ENCODE measurements around the gene TMEM169. TPM values are rescaled to one million over a fixed set of nuclear protein-coding genes. Genes with fewer than 3 reads are reported as not detected.
"Not testable (repeated sequence)": the region's sequence is repeated elsewhere in the genome, so short reads cannot be mapped to it uniquely, and the experiment has no call there.

Gene TMEM169
- total RNA-seq, 2 donors from 2014 or later: 1.1 to 3.8 TPM

- Histone ChIP-seq H3K4me1 (ENCODE audit: control insufficient read depth, insufficient read depth, low read length) (peaks cover 4% of the 10 kb centered on the region), H3K27me3 (ENCODE audit: control insufficient read depth, insufficient read depth, low read length, poor library complexity, severe bottlenecking) (no peaks in the 10 kb centered on the region), H3K9me3 (ENCODE audit: control insufficient read depth, low read length) (no peaks in the 10 kb centered on the region), H3K27ac (ENCODE audit: low read depth, low read length) (no peak overlapping the region), H3K9ac (ENCODE audit: extremely low read depth, low read length, poor library complexity, severe bottlenecking) (peak overlapping the region; percentile 12), H3K4me3 (ENCODE audit: low read length) (no peak overlapping the region), H3K36me3 (ENCODE audit: control insufficient read depth, insufficient read depth, low read length) (peaks cover 96% of the 10 kb centered on the region)
- Mint-ChIP-seq H3K4me3 (no peak overlapping the region), H3K27ac (peak overlapping the region; percentile 1), H3K4me1 (peaks cover 5% of the 10 kb centered on the region), H3K27me3 (ENCODE audit: insufficient read depth) (no peaks in the 10 kb centered on the region), H3K36me3 (ENCODE audit: low read depth) (peaks cover 90% of the 10 kb centered on the region), H3K9me3 (no peaks in the 10 kb centered on the region)
- no peak for DNase-seq
- WGBS, 2 experiments (ENCODE audit: insufficient coverage in 1 of 2, insufficient read length in 1 of 2): 92% methylated on average over 4 of the region's 4 CpGs
- no peak for TF ChIP-seq CTCF (conservative IDR thresholded peaks at IDR 0.05)
Observed at GRCh38 chr2:216134958-216135541, 53.3 kb downstream of the TMEM169 start.

- H3K27me3 Mint-ChIP-seq (ENCODE audit: insufficient read depth): no peaks in the 10 kb centered on the region
- H3K36me3 Mint-ChIP-seq (ENCODE audit: low read depth): peaks cover 74% of the 10 kb centered on the region
- H3K9me3 ChIP-seq (ENCODE audit: control insufficient read depth, low read length): no peaks in the 10 kb centered on the region
- H3K27ac ChIP-seq (ENCODE audit: low read depth, low read length): no peak overlapping the region
- no peaks in the 10 kb centered on the region for H3K27me3 ChIP-seq (ENCODE audit: control insufficient read depth, insufficient read depth, low read length, poor library complexity, severe bottlenecking)
- no peak overlapping the region for H3K4me3 Mint-ChIP-seq
- no peaks in the 10 kb centered on the region for H3K4me1 ChIP-seq (ENCODE audit: control insufficient read depth, insufficient read depth, low read length)
- no peaks in the 10 kb centered on the region for H3K4me1 Mint-ChIP-seq
- no peak overlapping the region for H3K4me3 ChIP-seq (ENCODE audit: low read length)
- no peak overlapping the region for H3K27ac Mint-ChIP-seq
- peak; percentile 77 for TF ChIP-seq CTCF (conservative IDR thresholded peaks at IDR 0.05)
- no peaks in the 10 kb centered on the region for H3K9me3 Mint-ChIP-seq
- peaks cover 96% of the 10 kb centered on the region for H3K36me3 ChIP-seq (ENCODE audit: control insufficient read depth, insufficient read depth, low read length)
- DNase-seq: peak; percentile 65
- no peak overlapping the region for H3K9ac ChIP-seq (ENCODE audit: extremely low read depth, low read length, poor library complexity, severe bottlenecking)
Observed at GRCh38 chr2:216139884-216140283, 58.2 kb downstream of the TMEM169 start.

GRCh38 chr2:216141516-216141915 lies 59.8 kb downstream of the TMEM169 start:
- H3K9me3 ChIP-seq (ENCODE audit: control insufficient read depth, low read length); H3K4me3 Mint-ChIP-seq; H3K27ac Mint-ChIP-seq; H3K27me3 Mint-ChIP-seq (ENCODE audit: insufficient read depth); H3K9ac ChIP-seq (ENCODE audit: extremely low read depth, low read length, poor library complexity, severe bottlenecking); H3K4me3 ChIP-seq (ENCODE audit: low read length); DNase-seq; H3K4me1 ChIP-seq (ENCODE audit: control insufficient read depth, insufficient read depth, low read length); H3K9me3 Mint-ChIP-seq; H3K4me1 Mint-ChIP-seq; H3K27ac ChIP-seq (ENCODE audit: low read depth, low read length); H3K27me3 ChIP-seq (ENCODE audit: control insufficient read depth, insufficient read depth, low read length, poor library complexity, severe bottlenecking): not testable (repeated sequence)
- H3K36me3 Mint-ChIP-seq (ENCODE audit: low read depth): peaks cover 60% of the 10 kb centered on the region
- peaks cover 98% of the 10 kb centered on the region for H3K36me3 ChIP-seq (ENCODE audit: control insufficient read depth, insufficient read depth, low read length)
- WGBS, 2 experiments (ENCODE audit: insufficient coverage in 1 of 2, insufficient read length in 1 of 2): 96 to 97% methylated on average over 4 of the region's 4 CpGs

GRCh38 chr2:216142540-216142939 lies 60.8 kb downstream of the TMEM169 start:
- WGBS, 2 experiments (ENCODE audit: insufficient coverage in 1 of 2, insufficient read length in 1 of 2): 93% methylated on average over 1 of the region's 1 CpG; no CpG with 5 or more reads in 1 of the 2 experiments
- peaks cover 61% of the 10 kb centered on the region for H3K36me3 Mint-ChIP-seq (ENCODE audit: low read depth)
- H3K4me1 Mint-ChIP-seq: peaks cover 10% of the 10 kb centered on the region
- H3K9me3 ChIP-seq (ENCODE audit: control insufficient read depth, low read length): no peaks in the 10 kb centered on the region
- H3K4me3 ChIP-seq (ENCODE audit: low read length): no peak overlapping the region
- H3K9me3 Mint-ChIP-seq: no peaks in the 10 kb centered on the region
- H3K36me3 ChIP-seq (ENCODE audit: control insufficient read depth, insufficient read depth, low read length): peaks cover 98% of the 10 kb centered on the region
- H3K9ac ChIP-seq (ENCODE audit: extremely low read depth, low read length, poor library complexity, severe bottlenecking): no peak overlapping the region
- H3K4me1 ChIP-seq (ENCODE audit: control insufficient read depth, insufficient read depth, low read length): peaks cover 3% of the 10 kb centered on the region
- no peaks in the 10 kb centered on the region for H3K27me3 Mint-ChIP-seq (ENCODE audit: insufficient read depth)
- DNase-seq: no peak
- H3K4me3 Mint-ChIP-seq: no peak overlapping the region
- H3K27ac ChIP-seq (ENCODE audit: low read depth, low read length): no peak overlapping the region
- H3K27me3 ChIP-seq (ENCODE audit: control insufficient read depth, insufficient read depth, low read length, poor library complexity, severe bottlenecking): no peaks in the 10 kb centered on the region
- no peak for TF ChIP-seq CTCF (conservative IDR thresholded peaks at IDR 0.05)
- H3K27ac Mint-ChIP-seq: no peak overlapping the region

Data from endodermal cell (in vitro differentiated cells).